ENCODE results near the gene CAPS. TPM values are rescaled to one million over a fixed set of nuclear protein-coding genes. Genes with fewer than 3 reads are reported as not detected.

The CAPS gene
- total RNA-seq, 2 donors from 2014 or later = 6.6 to 6.7 TPM

- 94 to 95% methylated on average over 9 to 14 of the region's 14 CpGs for WGBS, 2 experiments (ENCODE audit: insufficient coverage in 1 of 2, insufficient read length in 1 of 2)
- Mint-ChIP-seq H3K4me1 (no peaks in the 10 kb centered on the region), H3K27me3 (ENCODE audit: insufficient read depth) (no peaks in the 10 kb centered on the region), H3K36me3 (ENCODE audit: low read depth) (peaks cover 85% of the 10 kb centered on the region), H3K4me3 (no peak overlapping the region), H3K9me3 (no peaks in the 10 kb centered on the region), H3K27ac (no peak overlapping the region)
- H3K9ac ChIP-seq (ENCODE audit: extremely low read depth, low read length, poor library complexity, severe bottlenecking) = no peak overlapping the region
- H3K9me3 ChIP-seq (ENCODE audit: control insufficient read depth, low read length) = no peaks in the 10 kb centered on the region
- no peaks in the 10 kb centered on the region for H3K27me3 ChIP-seq (ENCODE audit: control insufficient read depth, insufficient read depth, low read length, poor library complexity, severe bottlenecking)
- no peak overlapping the region for H3K4me3 ChIP-seq (ENCODE audit: low read length)
- no peaks in the 10 kb centered on the region for H3K4me1 ChIP-seq (ENCODE audit: control insufficient read depth, insufficient read depth, low read length)
- DNase-seq = no peak
- peaks cover 85% of the 10 kb centered on the region for H3K36me3 ChIP-seq (ENCODE audit: control insufficient read depth, insufficient read depth, low read length)
- TF ChIP-seq CTCF (conservative IDR thresholded peaks at IDR 0.05) = no peak
- H3K27ac ChIP-seq (ENCODE audit: low read depth, low read length) = no peak overlapping the region
These were observed 12.8 kb downstream of the CAPS start for GRCh38 chr19:5926641-5927440.

DNA sequence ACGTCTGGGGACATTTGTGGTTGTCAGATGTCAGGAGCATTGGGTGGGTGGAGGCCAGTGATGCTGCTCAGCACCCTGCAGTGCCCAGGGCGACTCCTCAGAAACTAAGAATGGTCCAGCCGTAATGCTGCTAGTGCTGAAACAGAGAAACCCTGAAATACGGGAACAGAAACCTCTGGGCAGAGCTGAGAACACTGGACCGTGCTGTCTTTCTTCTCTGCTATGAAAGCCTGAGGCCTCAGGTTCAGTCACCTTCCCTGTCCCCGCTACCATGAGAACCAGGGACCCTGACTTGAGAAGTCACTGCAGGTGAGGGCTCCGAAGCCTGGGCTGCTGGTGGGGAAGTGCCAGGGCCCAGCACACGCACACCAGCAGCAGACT is 13.4 kb downstream of the CAPS start:
- H3K27me3 ChIP-seq (ENCODE audit: control insufficient read depth, insufficient read depth, low read length, poor library complexity, severe bottlenecking) = no peaks in the 10 kb centered on the region
- no peak overlapping the region for H3K4me3 Mint-ChIP-seq
- H3K4me3 ChIP-seq (ENCODE audit: low read length) = no peak overlapping the region
- 93 to 96% methylated on average over 5 to 8 of the region's 8 CpGs for WGBS, 2 experiments (ENCODE audit: insufficient coverage in 1 of 2, insufficient read length in 1 of 2)
- DNase-seq = no peak
- no peaks in the 10 kb centered on the region for H3K27me3 Mint-ChIP-seq (ENCODE audit: insufficient read depth)
- TF ChIP-seq CTCF (conservative IDR thresholded peaks at IDR 0.05) = no peak
- H3K9me3 ChIP-seq (ENCODE audit: control insufficient read depth, low read length) = no peaks in the 10 kb centered on the region
- peaks cover 85% of the 10 kb centered on the region for H3K36me3 Mint-ChIP-seq (ENCODE audit: low read depth)
- H3K9me3 Mint-ChIP-seq = no peaks in the 10 kb centered on the region
- H3K27ac Mint-ChIP-seq = no peak overlapping the region
- no peak overlapping the region for H3K27ac ChIP-seq (ENCODE audit: low read depth, low read length)
- H3K4me1 ChIP-seq (ENCODE audit: control insufficient read depth, insufficient read depth, low read length) = no peaks in the 10 kb centered on the region
- no peaks in the 10 kb centered on the region for H3K4me1 Mint-ChIP-seq
- H3K9ac ChIP-seq (ENCODE audit: extremely low read depth, low read length, poor library complexity, severe bottlenecking) = no peak overlapping the region
- H3K36me3 ChIP-seq (ENCODE audit: control insufficient read depth, insufficient read depth, low read length) = peaks cover 89% of the 10 kb centered on the region

GRCh38 chr19:5929179-5929578 is 15.1 kb downstream of the CAPS start:
- peaks cover 88% of the 10 kb centered on the region for H3K36me3 ChIP-seq (ENCODE audit: control insufficient read depth, insufficient read depth, low read length)
- no peaks in the 10 kb centered on the region for H3K9me3 Mint-ChIP-seq
- TF ChIP-seq CTCF (conservative IDR thresholded peaks at IDR 0.05) = no peak
- no peak overlapping the region for H3K9ac ChIP-seq (ENCODE audit: extremely low read depth, low read length, poor library complexity, severe bottlenecking)
- WGBS, 2 experiments (ENCODE audit: insufficient coverage in 1 of 2, insufficient read length in 1 of 2) = 94 to 99% methylated on average over 12 to 13 of the region's 13 CpGs
- no peak overlapping the region for H3K27ac ChIP-seq (ENCODE audit: low read depth, low read length)
- no peak for DNase-seq
- no peaks in the 10 kb centered on the region for H3K27me3 ChIP-seq (ENCODE audit: control insufficient read depth, insufficient read depth, low read length, poor library complexity, severe bottlenecking)
- H3K4me1 Mint-ChIP-seq = no peaks in the 10 kb centered on the region
- peaks cover 82% of the 10 kb centered on the region for H3K36me3 Mint-ChIP-seq (ENCODE audit: low read depth)
- H3K4me3 ChIP-seq (ENCODE audit: low read length) = no peak overlapping the region
- no peaks in the 10 kb centered on the region for H3K9me3 ChIP-seq (ENCODE audit: control insufficient read depth, low read length)
- H3K4me3 Mint-ChIP-seq = no peak overlapping the region
- H3K27me3 Mint-ChIP-seq (ENCODE audit: insufficient read depth) = no peaks in the 10 kb centered on the region
- no peaks in the 10 kb centered on the region for H3K4me1 ChIP-seq (ENCODE audit: control insufficient read depth, insufficient read depth, low read length)
- H3K27ac Mint-ChIP-seq = no peak overlapping the region
